NB4 (cell line): Measurements from ENCODE around the gene TICRR.
A peak's percentile ranks its signal among the peaks of the same experiment; 100 is the strongest.

ENCODE experiments used
- DNase-seq: peaks from one replicate; pipeline ENCODE4 v3.0.0; 2010; ENCODE audit warnings: low read depth
- H3K4me3 ChIP-seq: one replicate; pipeline ENCODE4 v1.5.1; 2011; ENCODE audit warnings: mild to moderate bottlenecking, low read depth, low read length, moderate library complexity
- MYC ChIP-seq: IDR thresholded peaks from 2 replicates; pipeline ENCODE4 v1.6.1; 2011; ENCODE audit warnings: low read depth, low read length
- POLR2A ChIP-seq: IDR thresholded peaks from 2 replicates; pipeline ENCODE4 v1.6.1; 2011; ENCODE audit warnings: mild to moderate bottlenecking; ENCODE audit not compliant: insufficient read length; ENCODE audit errors: extremely low read depth
- TF ChIP-seq, protein P1 (sequence below): IDR thresholded peaks from one replicate; pipeline ENCODE4 v1.5.1; 2012; ENCODE audit warnings: low read depth, low read length
- TF ChIP-seq, protein P2 (sequence below): IDR thresholded peaks from 2 replicates; pipeline ENCODE4 v1.6.1; 2011; ENCODE audit warnings: low read depth, low read length

The TICRR gene

DNA sequence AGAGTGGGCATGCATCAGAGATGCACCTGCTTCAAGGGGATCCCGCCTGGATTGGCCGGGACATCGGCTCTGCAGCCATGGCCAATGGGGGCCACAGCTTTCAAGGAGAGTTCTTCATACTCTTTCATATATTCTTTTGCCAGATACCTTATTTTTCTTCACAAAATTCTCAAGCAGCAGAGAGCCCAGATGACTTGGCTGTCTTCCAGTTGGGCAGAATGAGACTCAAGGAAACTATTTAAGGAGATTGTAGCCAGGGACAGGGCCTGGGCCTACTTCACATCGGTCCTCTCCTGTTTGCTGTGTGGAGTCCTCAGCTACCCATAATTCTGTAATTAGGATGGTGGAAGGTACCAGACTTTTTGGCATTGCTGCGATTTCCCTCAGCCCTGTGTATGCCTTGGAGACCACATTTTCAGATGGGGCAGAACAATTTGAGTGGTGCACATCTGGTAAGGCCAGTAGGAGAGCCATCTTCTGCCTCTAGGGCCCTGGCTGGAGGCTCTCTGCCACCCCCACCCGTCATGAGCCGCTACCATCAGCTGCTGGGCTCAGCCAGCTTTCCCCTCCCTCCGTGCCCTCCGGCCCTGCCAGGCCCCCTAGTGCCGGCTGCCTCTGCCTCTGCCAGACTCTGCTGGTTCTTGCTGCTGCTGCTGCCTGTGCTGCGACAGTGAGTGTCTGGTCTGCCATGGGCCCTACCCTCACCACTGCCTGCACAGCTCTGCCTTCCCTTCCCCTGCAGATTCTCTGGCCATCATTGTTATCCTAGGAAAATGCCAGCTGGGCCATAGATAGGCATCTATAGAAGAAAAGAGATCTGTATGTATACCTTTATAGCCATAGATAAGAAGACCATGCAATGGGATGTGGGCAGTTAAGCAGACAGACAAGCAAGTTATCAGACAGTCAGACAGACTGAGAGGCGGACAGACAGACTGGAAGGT lies 97.2 kb downstream of the TICRR start:
- H3K4me3 ChIP-seq = no peak overlapping the region

DNA sequence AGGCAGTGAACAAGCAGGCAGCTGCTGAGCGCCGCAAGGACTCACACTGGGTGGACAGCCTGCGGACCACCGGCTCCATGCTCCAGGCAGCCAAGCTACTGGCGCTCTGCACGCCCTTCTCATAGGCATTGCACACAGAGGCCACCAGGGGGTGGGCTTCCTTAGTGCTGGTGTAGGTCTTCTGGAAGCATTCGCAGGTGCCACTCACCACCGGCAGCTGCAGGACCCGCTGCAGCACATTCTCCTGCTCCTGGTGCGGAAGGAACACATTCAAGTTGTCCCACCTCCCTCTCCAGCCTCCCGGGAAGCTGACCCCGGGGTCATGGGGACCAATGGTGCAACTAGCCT lies 97.9 kb downstream of the TICRR start:
- TF ChIP-seq MYC = peak; percentile 24; the same call in 1 of the 2 replicates
- no peak for TF ChIP-seq POLR2A
- TF ChIP-seq, protein P1, sequence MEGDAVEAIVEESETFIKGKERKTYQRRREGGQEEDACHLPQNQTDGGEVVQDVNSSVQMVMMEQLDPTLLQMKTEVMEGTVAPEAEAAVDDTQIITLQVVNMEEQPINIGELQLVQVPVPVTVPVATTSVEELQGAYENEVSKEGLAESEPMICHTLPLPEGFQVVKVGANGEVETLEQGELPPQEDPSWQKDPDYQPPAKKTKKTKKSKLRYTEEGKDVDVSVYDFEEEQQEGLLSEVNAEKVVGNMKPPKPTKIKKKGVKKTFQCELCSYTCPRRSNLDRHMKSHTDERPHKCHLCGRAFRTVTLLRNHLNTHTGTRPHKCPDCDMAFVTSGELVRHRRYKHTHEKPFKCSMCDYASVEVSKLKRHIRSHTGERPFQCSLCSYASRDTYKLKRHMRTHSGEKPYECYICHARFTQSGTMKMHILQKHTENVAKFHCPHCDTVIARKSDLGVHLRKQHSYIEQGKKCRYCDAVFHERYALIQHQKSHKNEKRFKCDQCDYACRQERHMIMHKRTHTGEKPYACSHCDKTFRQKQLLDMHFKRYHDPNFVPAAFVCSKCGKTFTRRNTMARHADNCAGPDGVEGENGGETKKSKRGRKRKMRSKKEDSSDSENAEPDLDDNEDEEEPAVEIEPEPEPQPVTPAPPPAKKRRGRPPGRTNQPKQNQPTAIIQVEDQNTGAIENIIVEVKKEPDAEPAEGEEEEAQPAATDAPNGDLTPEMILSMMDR = peak; percentile 90
- TF ChIP-seq, protein P2, sequence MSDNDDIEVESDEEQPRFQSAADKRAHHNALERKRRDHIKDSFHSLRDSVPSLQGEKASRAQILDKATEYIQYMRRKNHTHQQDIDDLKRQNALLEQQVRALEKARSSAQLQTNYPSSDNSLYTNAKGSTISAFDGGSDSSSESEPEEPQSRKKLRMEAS = peak; percentile 37; the same call in 1 of the 2 replicates
- DNase-seq = peak; percentile 61
- no peak overlapping the region for H3K4me3 ChIP-seq

More for the DNA sequence above, 97.2 kb downstream of the TICRR start:
- TF ChIP-seq, protein P2 = no peak
- TF ChIP-seq MYC (no peak), POLR2A (no peak)
- TF ChIP-seq, protein P1 = no peak
- DNase-seq = no peak

DNA sequence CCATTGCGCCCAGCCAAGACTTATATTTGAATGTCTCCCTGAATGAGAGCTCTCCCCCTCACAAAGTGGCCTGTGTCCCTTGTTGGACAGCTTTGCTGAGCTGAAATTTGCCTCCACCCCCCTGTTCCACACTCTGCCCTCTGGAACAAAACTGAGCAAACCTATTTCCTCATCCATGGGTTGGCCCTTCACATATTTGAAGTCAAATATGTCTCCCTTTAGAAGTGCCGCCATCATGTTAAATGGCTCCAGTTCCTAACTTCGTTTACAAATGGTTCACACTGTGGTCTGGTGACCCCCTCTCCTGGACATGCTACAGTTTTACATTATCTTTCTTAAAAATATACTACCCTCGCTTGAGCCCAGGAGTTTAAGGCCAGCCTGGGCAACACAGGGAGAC lies 99.3 kb downstream of the TICRR start:
- DNase-seq = no peak

DNA sequence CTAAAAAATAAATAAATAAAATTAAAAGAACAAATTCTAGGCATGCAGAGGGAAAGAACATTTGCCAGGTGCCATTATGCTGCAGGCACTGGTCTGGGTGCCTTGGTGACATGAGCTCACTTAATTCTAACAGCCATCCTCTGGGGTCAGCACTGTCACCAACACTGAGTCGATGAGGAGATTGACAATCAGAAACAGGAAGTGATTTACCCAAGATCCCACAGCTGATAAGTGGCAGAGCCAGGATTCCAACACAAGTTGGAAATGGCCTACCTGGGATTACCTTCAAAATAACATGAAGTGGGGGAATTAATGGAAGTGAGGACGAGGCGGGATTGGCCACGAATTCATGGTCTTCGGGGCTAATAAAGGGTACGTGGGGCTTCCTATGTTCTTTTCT lies 100.3 kb downstream of the TICRR start:
- no peak for DNase-seq
- no peak for TF ChIP-seq MYC
- TF ChIP-seq, protein P1 = no peak
- TF ChIP-seq, protein P2 = no peak
- no peak for TF ChIP-seq POLR2A
- H3K4me3 ChIP-seq = no peak overlapping the region

More for the DNA sequence above, 99.3 kb downstream of the TICRR start:
- TF ChIP-seq MYC (no peak), POLR2A (no peak)
- TF ChIP-seq, protein P1 = no peak
- TF ChIP-seq, protein P2 = no peak
- H3K4me3 ChIP-seq = no peak overlapping the region

DNA sequence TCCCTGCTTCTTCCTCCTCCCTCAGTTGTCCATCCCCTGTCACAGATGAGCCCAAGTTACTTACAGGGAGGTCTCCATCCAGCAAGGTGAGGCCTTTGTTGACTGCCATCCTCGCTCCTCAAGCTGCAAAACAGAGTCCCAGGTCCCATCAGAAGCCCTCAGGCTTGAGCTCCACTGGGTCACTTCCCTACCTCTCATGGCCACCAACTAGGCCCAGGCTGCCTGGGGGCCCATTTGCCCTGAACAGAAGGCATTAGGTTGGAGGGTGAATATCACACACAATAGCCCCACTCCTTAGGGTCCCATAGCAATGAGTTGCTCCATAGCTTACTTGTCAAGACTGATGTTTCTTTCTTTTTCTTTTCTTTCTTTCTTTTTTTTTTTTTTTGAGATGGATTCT lies 102.1 kb downstream of the TICRR start:
- H3K4me3 ChIP-seq = no peak overlapping the region
- DNase-seq = no peak
- TF ChIP-seq MYC (no peak), POLR2A (no peak)
- TF ChIP-seq, protein P1 = no peak
- TF ChIP-seq, protein P2 = no peak
